ENCODE data around the gene CDCA5. TPM values are rescaled to one million over a fixed set of nuclear protein-coding genes. Genes with fewer than 3 reads are reported as not detected.
A peak's percentile ranks its signal among the peaks of the same experiment; 100 is the strongest.

The CDCA5 gene, protein sequence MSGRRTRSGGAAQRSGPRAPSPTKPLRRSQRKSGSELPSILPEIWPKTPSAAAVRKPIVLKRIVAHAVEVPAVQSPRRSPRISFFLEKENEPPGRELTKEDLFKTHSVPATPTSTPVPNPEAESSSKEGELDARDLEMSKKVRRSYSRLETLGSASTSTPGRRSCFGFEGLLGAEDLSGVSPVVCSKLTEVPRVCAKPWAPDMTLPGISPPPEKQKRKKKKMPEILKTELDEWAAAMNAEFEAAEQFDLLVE
- polyA plus RNA-seq: 11.3 TPM
- long read RNA-seq, donor 1, partial matches to known transcripts: 94 of 110 reads
- long read RNA-seq, donor 1, other reads (novel, unspliced or antisense): 13 of 110 reads
- long read RNA-seq, donor 2, transcript CDCA5-201 (6 exons, 2,587 nt): major isoform, 5 of 7 reads
- long read RNA-seq, donor 2, partial matches to known transcripts: 0 of 7 reads
- long read RNA-seq, donor 2, other reads (novel, unspliced or antisense): 0 of 7 reads
- long read RNA-seq, donor 3: 0 reads
- long read RNA-seq, donor 4, partial matches to known transcripts: 0 of 2 reads
- long read RNA-seq, donor 4, other reads (novel, unspliced or antisense): 0 of 2 reads
- long read RNA-seq, donor 5, partial matches to known transcripts: 0 of 2 reads
- long read RNA-seq, donor 5, other reads (novel, unspliced or antisense): 0 of 2 reads
- long read RNA-seq, donor 6, partial matches to known transcripts: 0 of 2 reads
- long read RNA-seq, donor 6, other reads (novel, unspliced or antisense): 0 of 2 reads
- long read RNA-seq, donor 7, transcript CDCA5-201 (6 exons, 2,587 nt): major isoform, 5 of 8 reads
- long read RNA-seq, donor 7, partial matches to known transcripts: 0 of 8 reads
- long read RNA-seq, donor 7, other reads (novel, unspliced or antisense): 0 of 8 reads
- long read RNA-seq, donor 8, partial matches to known transcripts: 184 of 245 reads
- long read RNA-seq, donor 8, other reads (novel, unspliced or antisense): 57 of 245 reads
- long read RNA-seq, donor 9, partial matches to known transcripts: 0 of 6 reads
- long read RNA-seq, donor 9, other reads (novel, unspliced or antisense): 0 of 6 reads
- long read RNA-seq, donor 10, transcript CDCA5-201 (6 exons, 2,587 nt): major isoform, 5 of 5 reads
- long read RNA-seq, donor 10, partial matches to known transcripts: 0 of 5 reads
- long read RNA-seq, donor 10, other reads (novel, unspliced or antisense): 0 of 5 reads
- long read RNA-seq, donor 11, partial matches to known transcripts: 0 of 5 reads
- long read RNA-seq, donor 11, other reads (novel, unspliced or antisense): 0 of 5 reads

- peaks cover 50% of the 10 kb centered on the region for H3K36me3 ChIP-seq (ENCODE audit: control insufficient read depth, insufficient read depth, low read length)
- peak within 1 kb of the TSS; percentile 94 for H3K27ac ChIP-seq (ENCODE audit: low read length)
- peak within 1 kb of the TSS; percentile 86 for H3K4me3 ChIP-seq (ENCODE audit: low read length)
- H3K9me3 ChIP-seq (ENCODE audit: control insufficient read depth, low read depth, low read length): no peaks in the 10 kb centered on the region
- H3K4me1 ChIP-seq (ENCODE audit: control insufficient read depth, insufficient read depth, low read length): peaks cover 7% of the 10 kb centered on the region
- no CpG with 5 or more reads among the region's 79 CpGs for WGBS (ENCODE audit: insufficient coverage, low lambda C conversion rate)
- DNase-seq: peak; percentile 96
- no peaks in the 10 kb centered on the region for H3K27me3 ChIP-seq (ENCODE audit: control insufficient read depth, insufficient read depth, low read length)
These were observed at the start of gene CDCA5, which contains the start of gene ZFPL1 for GRCh38 chr11:65083834-65084597. TSS of gene CDCA5 (minus strand) at chr11:65084040. CDS start at chr11:65083978, 62 bp downstream. TSS of gene ZFPL1 (plus strand) at chr11:65084222. CDS start at chr11:65084699, 477 bp downstream.

- Histone ChIP-seq H3K4me1 (ENCODE audit: control insufficient read depth, insufficient read depth, low read length) (peaks cover 22% of the 10 kb centered on the region), H3K36me3 (ENCODE audit: control insufficient read depth, insufficient read depth, low read length) (peaks cover 48% of the 10 kb centered on the region), H3K4me3 (ENCODE audit: low read length) (peak overlapping the region; percentile 99), H3K27me3 (ENCODE audit: control insufficient read depth, insufficient read depth, low read length) (no peaks in the 10 kb centered on the region), H3K9me3 (ENCODE audit: control insufficient read depth, low read depth, low read length) (no peaks in the 10 kb centered on the region), H3K27ac (ENCODE audit: low read length) (peak overlapping the region; percentile 96)
- peak; percentile 54 to 76 for DNase-seq
- 94% methylated on average over 3 of the region's 18 CpGs for WGBS (ENCODE audit: insufficient coverage, low lambda C conversion rate)
These were observed 49.3 kb upstream of the CDCA5 start for GRCh38 chr11:65132988-65133700.

DNA sequence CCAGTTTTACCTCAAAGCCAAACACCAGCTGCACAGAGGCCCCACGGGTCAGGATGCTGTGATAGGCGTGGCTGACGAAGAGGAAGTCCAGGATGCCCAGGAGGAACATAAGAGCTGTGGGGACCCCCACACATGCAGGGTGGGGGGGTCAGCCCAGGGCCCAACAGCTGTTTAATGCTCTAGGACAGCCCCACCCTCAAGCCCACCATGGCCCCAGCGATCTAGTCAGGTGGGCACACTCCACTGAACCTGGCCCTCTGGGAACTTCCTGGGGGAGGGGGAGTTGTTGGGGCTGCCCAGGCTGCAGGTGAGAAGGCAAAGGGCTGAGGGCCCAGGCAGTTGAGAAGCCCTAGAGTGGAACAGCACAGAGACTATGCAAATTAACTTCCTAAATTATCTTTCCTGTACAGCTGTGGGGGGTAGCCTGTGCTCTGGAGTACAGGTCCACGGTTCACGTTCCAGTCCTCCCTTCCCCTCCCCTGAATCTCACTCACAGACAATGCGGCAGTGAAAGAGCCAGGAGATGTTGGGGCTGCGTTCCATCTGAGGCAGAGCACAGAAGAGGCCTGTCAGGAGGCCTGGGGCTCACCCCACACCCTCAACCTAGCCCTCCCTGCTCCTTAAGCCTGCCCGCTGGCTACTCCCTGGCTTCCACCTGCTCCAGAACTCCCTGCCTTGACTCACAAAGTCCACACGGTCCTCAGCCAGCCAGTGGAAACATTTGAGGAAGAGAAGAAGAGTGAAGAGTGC, 48.6 kb upstream of the CDCA5 start:
- H3K4me3 ChIP-seq (ENCODE audit: low read length): no peak overlapping the region
- no peaks in the 10 kb centered on the region for H3K9me3 ChIP-seq (ENCODE audit: control insufficient read depth, low read depth, low read length)
- H3K4me1 ChIP-seq (ENCODE audit: control insufficient read depth, insufficient read depth, low read length): peaks cover 22% of the 10 kb centered on the region
- no peak for DNase-seq
- WGBS (ENCODE audit: insufficient coverage, low lambda C conversion rate): no CpG with 5 or more reads among the region's 10 CpGs
- no peaks in the 10 kb centered on the region for H3K27me3 ChIP-seq (ENCODE audit: control insufficient read depth, insufficient read depth, low read length)
- H3K36me3 ChIP-seq (ENCODE audit: control insufficient read depth, insufficient read depth, low read length): peaks cover 55% of the 10 kb centered on the region
- no peak overlapping the region for H3K27ac ChIP-seq (ENCODE audit: low read length)

DNA sequence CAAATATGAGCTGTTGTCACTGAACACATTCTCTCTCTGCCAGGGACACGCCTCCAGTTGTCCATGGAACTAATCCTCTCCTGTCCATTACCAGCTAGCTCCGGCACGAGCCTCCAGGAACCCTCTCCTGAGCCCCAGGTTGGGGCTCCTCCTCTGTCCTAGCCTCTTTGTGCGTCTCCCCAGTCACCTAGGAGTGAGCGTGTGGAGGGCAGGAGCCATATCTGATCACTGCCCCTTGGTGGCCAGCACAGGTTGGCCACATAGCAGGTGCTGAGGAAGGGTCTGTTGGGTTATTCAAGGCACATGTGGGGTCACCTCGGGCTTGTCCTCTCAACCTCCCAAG, 48.0 kb upstream of the CDCA5 start:
- Histone ChIP-seq H3K36me3 (ENCODE audit: control insufficient read depth, insufficient read depth, low read length) (peaks cover 61% of the 10 kb centered on the region), H3K9me3 (ENCODE audit: control insufficient read depth, low read depth, low read length) (no peaks in the 10 kb centered on the region), H3K27ac (ENCODE audit: low read length) (no peak overlapping the region), H3K27me3 (ENCODE audit: control insufficient read depth, insufficient read depth, low read length) (no peaks in the 10 kb centered on the region), H3K4me1 (ENCODE audit: control insufficient read depth, insufficient read depth, low read length) (peaks cover 22% of the 10 kb centered on the region), H3K4me3 (ENCODE audit: low read length) (no peak overlapping the region)
- WGBS (ENCODE audit: insufficient coverage, low lambda C conversion rate): no CpG with 5 or more reads among the region's 6 CpGs
- no peak for DNase-seq

GRCh38 chr11:65131417-65131776, 47.6 kb upstream of the CDCA5 start:
- WGBS (ENCODE audit: insufficient coverage, low lambda C conversion rate): no CpG with 5 or more reads among the region's 3 CpGs
- H3K9me3 ChIP-seq (ENCODE audit: control insufficient read depth, low read depth, low read length): no peaks in the 10 kb centered on the region
- no peak overlapping the region for H3K27ac ChIP-seq (ENCODE audit: low read length)
- H3K4me1 ChIP-seq (ENCODE audit: control insufficient read depth, insufficient read depth, low read length): peaks cover 22% of the 10 kb centered on the region
- no peak for DNase-seq
- H3K27me3 ChIP-seq (ENCODE audit: control insufficient read depth, insufficient read depth, low read length): no peaks in the 10 kb centered on the region
- no peak overlapping the region for H3K4me3 ChIP-seq (ENCODE audit: low read length)
- H3K36me3 ChIP-seq (ENCODE audit: control insufficient read depth, insufficient read depth, low read length): peaks cover 66% of the 10 kb centered on the region

- Histone ChIP-seq H3K4me1 (ENCODE audit: control insufficient read depth, insufficient read depth, low read length) (peaks cover 17% of the 10 kb centered on the region), H3K27ac (ENCODE audit: low read length) (no peak overlapping the region), H3K36me3 (ENCODE audit: control insufficient read depth, insufficient read depth, low read length) (peaks cover 71% of the 10 kb centered on the region), H3K4me3 (ENCODE audit: low read length) (no peak overlapping the region), H3K9me3 (ENCODE audit: control insufficient read depth, low read depth, low read length) (no peaks in the 10 kb centered on the region), H3K27me3 (ENCODE audit: control insufficient read depth, insufficient read depth, low read length) (no peaks in the 10 kb centered on the region)
- DNase-seq: no peak
- no CpG with 5 or more reads among the region's 19 CpGs for WGBS (ENCODE audit: insufficient coverage, low lambda C conversion rate)
These were observed 47.0 kb upstream of the CDCA5 start for GRCh38 chr11:65130631-65131416.

DNA sequence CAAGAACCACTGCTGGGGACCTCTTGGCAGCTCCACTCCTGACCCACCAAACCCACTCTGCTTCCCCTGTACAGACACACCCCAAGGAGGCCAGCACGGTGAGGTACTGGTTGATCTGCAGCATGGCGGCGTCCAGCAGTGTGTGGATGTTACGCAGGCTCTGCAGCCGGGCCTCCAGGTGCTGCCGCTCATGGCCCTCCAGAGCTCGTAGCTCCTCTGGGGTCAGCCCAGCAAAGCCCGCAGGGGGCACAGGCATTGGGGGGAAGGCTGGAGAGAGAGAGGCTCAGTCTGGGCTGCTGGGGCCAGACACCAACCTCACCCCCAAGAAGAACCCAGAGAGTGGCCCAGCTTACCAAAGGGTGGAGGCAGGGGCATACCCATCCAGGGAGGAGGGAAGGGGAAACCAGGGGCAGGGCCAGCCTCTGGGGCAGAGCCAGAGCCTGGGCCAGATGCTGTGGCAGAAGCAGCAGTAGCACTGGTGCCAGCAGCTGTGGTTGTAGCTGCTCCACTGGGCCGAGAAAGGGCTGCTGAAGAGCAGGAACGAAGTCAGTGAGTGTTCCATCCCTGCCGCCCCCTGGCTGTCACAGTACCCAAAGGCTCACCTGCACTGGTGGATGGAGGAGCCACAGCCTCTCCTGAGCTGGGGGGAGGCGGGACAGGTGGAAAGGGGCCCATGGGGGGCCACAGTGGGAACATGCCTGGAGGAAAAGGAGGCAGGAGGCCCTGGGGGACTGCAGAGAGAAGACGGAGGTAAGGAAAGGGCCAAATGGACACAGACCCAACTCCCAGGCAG, 46.0 kb upstream of the CDCA5 start:
- no peaks in the 10 kb centered on the region for H3K9me3 ChIP-seq (ENCODE audit: control insufficient read depth, low read depth, low read length)
- no peak for DNase-seq
- H3K27me3 ChIP-seq (ENCODE audit: control insufficient read depth, insufficient read depth, low read length): no peaks in the 10 kb centered on the region
- H3K4me3 ChIP-seq (ENCODE audit: low read length): no peak overlapping the region
- H3K4me1 ChIP-seq (ENCODE audit: control insufficient read depth, insufficient read depth, low read length): peaks cover 14% of the 10 kb centered on the region
- no CpG with 5 or more reads among the region's 13 CpGs for WGBS (ENCODE audit: insufficient coverage, low lambda C conversion rate)
- H3K27ac ChIP-seq (ENCODE audit: low read length): no peak overlapping the region
- peaks cover 81% of the 10 kb centered on the region for H3K36me3 ChIP-seq (ENCODE audit: control insufficient read depth, insufficient read depth, low read length)
